Activated T-cell treated with anti-CD3 and anti-CD28 coated beads for 1 hour (primary cell): ENCODE results near the gene C22orf42.
"Not testable (repeated sequence)": the region's sequence is repeated elsewhere in the genome, so short reads cannot be mapped to it uniquely, and the experiment has no call there.

Experiments
- DNase-seq: peaks from one replicate; pipeline ENCODE4 v3.0.0-alpha.2; 2020; ENCODE audit warnings: low read depth

The C22orf42 gene, protein sequence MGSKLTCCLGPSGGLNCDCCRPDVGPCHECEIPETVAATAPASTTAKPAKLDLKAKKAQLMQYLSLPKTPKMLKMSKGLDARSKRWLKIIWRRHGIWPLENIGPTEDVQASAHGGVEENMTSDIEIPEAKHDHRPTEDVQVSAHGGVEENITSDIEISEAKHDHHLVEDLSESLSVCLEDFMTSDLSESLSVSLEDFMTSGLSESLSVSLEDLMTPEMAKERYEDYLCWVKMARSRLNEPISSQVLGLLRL

DNA sequence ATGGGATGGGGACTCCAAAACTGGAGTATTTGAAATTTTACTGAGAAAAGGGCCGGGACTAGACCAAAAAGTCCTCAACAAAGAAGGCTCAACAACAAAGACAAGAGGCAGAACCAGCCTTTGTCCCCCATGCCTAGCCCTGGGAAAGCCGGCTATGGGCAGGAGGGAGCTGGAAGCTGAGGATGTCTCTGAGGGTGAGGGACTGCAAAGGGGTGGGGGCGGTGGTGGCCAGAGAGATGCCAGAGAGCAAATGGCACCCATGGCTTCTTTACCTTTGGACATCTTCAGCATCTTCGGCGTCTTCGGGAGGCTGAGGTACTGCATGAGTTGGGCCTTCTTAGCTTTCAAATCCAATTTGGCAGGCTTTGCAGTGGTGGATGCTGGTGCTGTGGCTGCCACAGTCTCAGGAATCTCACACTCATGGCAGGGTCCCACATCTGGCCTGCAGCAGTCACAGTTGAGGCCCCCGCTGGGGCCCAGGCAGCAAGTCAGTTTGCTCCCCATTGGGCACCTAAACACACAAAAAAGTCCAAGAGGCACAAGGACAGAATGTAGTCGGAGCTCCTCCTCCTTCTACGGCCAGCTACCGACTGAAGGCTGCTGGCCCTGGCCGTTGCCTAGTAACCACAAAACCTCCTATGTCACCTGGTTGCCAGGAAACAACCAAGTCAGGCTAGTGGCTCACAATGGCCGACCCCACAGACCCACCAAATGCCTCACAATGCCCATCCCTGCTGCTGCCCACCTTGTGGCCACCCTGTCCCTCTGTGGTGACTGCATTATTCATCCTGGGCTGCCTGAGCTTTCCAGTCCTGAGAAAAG, at the start of gene C22orf42:
C22orf42 (minus strand) TSS at position 592 of the 822 bp plus-strand sequence; CDS start at position 504, 88 bp downstream.
- DNase-seq = no peak

DNA sequence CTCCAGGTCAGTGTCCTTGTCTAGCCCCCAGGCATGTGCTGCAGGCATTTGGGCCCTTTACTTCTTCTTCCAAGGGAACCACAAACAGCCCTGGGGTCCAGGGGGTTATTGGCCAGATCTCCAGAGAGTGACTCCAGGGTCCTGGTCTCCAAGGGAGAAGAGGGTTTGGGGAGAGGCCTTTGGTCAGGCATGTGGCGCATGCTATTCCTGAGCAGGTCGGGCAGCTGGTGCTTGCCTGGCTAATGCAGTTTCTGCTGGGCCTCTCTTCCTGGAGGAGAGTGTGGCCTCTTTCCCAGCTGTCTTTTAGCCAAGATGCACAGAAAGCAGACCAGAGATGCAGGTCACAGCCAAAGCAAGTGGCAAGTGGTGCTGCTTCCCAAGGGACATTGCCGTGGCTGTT, 49.6 kb upstream of the C22orf42 start:
- no peak for DNase-seq

DNA sequence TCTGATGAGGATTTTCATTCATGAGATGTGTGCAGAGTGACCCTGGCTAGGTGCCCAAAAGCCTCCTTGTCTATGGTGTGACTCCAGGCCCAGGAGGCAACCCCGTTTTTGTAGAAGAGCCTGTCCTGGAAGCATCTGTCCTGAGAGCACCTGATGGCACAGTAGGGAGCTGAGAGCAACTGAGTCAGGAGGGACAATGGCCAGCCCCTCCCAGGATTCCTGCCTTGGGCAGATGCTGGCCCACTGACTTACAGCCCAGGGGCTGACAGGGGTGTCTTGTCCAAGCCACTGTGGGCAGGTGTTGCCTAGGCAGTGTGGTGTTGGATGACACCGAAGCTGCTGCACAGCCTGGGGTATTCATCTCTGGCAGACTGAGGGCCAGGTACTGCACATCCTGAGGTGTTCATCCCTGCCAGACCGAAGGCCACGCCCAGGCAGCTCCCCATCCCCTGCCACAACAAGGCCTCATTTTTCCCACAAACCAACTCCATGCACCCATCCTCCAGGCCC, 48.9 kb upstream of the C22orf42 start:
- DNase-seq = no peak

DNA sequence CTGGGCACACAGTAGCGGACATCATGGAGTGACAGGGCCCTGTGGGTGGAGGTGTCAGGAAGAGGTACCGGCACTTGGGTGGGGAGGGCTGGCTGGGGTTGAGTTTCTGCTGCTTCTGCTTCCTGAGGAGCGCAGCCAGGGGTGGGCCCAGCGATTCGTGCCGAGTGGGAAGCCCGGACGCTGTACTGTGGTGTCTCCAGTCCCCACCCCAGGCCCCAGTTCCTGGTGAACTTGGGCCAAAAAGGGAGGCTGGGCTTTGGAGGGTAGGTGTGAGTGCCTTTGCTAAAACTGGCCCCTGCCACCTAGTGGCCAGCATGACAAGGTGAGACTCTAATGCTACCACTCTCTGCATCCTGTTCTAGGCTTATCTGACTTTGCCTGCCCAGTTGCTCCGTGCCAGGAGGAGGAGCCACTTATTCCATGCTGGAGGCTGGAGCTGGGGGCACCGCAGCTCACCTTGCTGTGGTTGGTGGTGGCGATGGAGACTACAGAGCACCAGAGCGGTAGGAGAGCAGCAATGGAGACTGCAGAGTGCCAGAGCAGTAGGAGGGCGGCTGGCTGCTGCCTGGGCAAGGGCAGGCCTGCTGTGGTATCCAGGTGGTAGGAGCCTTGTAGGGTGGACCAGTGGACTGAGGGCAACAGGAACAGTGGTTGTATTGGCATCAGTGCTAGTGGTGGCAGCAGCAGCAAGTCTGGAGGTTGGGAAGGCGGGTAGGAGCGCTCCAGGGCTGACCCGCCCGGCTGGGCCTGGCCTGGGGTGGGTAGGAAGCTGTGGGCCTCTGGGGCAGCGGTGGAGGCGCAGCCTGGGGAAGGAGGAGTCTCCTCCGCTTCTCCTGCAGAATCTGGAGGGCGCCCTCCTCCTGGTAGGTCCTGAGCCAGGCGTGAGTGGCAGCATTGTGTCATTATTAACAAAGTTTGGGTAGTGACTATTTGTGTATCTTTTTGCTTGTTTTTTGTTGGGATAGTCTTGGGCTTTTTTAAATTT, 48.0 kb upstream of the C22orf42 start:
- no peak for DNase-seq

DNA sequence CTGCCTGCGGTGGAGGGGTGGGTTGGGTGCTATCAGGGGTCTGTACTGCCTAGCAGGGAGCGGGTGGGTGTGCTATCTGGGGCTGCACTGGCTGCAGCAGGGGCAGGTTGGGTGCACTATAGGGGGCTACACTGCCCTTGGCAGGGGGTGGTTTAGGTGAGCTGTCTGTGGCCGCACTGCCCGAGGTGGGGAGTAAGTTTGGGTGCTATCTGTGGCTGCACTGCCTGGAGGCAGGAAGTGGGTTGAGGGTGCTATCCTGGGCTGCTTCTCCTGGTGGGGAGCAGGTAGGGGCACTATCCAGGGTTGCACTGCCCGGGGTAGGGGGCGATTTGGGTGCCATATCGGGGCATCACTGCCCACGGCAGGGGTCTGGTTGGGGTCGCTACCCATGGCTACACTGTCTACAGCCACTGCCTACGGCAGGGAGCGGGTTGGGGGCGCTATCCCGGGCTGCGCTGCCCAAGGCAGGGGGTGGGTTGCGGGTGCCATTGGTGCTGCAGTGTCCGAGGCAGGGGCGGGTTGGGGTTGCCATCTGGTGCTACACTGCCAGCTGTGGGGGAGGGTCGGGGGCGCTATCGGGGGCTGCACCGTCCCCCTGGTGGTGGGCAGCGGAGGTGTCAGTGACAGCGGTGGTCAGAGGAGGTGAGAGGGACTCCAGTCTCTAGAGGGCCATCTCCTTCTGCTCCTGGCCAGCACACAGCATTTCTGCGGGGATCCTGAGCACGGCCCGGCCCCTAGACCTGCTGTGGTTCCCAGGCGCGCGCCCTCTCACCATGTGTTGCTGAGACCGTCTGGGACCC, 47.1 kb upstream of the C22orf42 start:
- no peak for DNase-seq

DNA sequence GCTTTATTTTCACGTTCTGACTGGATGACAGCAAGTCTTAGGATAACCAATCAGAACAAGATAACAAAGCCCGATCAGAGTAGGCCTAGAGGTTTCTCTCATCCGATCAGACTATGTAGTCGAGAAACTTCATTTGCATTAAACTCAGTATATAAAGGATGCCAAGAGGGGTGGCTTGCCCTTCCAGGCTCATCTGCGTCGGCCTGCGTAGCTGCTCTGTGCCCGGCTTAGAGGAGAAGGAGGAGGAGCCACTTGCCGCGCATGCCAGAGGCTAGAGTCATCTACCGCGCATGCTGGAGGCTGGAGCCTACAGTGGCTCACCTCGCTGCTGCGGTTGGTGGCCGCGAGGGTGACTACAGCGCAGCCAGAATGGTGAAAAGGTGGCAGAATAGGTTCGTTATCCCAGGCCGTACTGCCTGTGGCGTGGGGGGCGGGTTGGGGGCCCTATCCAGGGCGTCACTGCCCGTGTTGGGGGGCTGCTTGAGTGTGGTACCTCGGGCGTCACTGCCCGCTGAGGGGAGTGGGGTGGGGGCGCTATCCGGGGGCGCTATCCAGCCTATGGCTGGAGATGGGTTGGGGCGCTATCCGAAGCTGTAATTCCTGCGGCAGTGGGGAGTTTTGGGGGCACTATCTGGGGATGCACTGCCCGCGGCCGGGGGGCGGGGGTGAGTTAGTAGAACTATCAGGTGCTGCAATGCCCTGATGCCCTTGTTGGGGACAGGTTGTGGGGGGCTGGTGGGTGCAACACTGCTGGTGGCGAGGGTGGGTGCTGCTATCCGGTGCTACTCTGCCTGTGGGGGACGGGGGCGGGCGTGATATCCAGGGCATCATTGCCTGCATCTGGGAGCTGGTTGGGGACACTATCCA, 46.0 kb upstream of the C22orf42 start, which contains the start of gene RFPL2:
RFPL2 (minus strand) TSS at position 218 of the 867 bp plus-strand sequence. CDS start 2,622 bp downstream, outside the sequence.
- DNase-seq = no peak

DNA sequence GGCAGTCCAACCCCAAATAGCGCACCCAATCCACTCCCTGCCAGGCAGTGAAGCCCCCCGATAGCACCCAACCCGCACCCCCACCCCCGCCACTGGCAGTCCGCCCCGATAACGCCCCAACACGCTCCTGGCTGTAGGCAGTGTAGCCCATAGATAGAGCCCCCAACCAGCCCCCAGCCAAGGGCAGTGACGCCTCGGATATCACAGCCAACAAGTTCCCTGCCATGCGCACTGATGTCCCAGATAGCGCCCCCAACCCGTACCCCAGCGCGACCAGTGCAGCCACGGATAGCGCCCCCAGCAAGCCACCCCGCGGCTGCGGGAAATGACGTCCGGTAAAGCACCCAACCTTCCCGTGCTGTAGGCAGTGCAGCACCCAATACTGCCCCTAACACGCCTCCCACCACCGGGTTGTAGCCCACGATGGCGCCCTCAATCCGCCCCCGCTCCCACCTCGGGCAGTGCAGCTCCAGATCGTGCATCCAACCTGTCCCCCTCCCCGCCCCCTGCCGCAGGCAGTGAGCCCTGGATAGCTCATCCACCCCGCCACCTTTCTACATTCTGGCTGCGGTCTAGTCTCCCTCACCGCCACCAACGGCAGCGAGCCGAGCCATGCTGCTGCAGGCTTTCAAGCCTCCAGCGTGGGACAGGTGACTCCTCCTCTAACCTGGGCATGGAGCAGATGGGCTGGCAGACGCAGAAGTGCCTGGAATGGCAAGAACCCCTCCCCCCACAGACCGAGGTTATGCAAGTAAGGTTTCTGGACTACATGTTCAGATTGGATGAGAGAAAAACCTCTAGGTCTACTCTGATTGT, 45.1 kb upstream of the C22orf42 start:
- no peak for DNase-seq

DNA sequence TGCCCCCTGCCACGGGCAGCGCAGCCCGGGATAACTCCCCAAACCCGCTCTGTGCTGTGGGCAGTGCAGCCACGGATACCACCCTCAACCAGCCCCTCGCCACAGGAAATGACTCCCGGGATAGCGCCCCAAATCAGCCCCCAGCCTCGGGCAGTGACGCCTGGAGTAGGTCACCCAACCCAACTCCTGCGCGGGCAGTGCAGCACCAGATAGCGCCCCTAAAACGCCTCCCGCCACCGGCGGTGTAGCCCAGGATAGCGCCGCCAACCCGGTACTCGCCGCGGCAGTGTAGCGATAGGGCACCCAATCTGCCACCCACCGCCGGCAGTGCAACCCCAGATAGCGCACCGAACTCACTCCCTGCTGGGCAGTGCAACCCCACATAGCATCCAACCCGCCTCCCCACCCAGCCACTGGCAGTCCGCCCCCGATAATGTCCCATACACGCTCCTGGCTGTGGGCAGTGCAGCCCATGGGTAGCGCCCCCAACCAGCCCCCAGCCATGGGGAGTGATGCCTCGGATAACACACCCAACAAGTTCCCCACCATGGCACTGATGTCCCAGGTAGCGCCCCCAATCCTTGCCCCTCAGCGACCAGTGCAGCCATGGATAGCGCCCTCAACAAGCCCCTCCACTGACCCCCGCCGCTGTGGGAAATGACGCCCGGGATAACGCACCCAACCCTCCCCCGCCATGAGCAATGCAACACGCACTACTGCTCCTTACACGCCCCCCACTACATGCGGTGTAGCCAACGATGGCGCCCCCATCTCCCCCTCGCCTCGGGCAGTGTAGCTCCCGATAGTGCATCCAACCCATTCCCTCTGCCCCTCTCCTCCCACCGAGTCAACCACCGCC, 44.3 kb upstream of the C22orf42 start:
- no peak for DNase-seq

DNA sequence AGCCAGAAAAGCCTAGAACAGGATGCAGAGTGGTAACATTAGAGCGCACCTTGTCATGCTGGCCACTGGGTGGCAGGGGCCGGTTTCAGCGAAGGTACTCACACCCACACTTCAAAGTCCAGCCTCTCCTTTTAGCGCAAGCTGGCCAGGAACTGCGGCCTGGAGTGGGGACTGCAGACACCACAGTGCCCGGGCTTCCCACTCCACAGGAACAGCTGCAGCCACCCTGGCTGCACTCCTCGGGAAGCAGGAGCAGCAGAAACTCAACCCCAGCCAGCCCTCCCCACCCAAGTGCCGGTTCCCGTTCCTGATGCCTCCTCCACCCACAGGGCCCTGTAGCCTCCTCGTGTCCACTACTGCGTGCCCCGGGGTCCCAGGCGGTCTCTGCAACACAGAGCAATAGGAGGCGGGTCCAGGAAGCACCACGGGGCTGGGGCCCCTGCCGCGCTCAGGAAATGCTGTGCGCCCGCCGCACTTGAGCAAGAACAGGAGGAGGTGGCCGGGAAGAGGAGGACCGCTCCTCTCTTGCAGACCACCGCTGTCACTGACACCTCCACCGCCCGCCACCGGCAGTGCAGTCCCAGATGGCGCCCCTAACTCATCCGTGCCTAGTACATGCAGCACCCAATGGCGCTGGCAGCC, 43.6 kb upstream of the C22orf42 start:
- no peak for DNase-seq

DNA sequence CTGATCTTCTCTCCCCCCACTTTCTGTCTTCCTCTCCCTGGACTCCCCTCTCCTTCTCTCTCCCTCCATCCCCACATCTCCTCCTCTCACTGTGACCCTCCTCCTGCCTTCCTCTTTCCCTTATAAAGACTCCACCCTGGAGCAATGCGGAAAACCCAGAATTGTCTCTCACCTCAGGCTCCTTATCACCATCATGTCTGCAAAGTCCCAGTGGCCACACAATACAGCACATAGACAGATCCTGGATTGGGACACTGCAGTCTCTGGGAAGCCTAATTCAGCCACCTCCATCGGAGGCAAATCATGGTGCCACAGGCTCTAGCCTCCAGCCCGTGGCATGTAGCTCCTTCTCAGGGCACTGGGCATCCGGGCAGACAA, 43.0 kb upstream of the C22orf42 start:
- DNase-seq = no peak

DNA sequence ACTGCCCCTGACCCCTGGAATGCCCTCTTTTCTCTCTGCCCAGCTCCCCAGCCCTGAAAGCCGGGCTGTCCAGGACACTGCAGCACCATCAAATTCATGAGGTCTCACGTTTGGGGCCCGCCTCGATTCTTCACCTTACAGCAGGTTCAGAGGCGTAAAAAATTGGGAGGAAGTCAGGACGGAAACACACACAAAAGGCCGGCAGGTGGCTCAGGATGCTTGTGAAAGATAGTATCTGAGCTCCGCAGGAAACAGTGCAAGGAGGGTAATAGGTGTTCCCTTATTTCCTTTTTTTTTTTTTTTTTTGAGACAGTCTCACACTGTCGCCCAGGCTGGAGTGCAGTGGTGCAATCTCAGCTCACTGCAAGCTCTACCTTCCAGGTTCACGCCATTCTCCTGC, 41.6 kb upstream of the C22orf42 start:
- DNase-seq = no peak

DNA sequence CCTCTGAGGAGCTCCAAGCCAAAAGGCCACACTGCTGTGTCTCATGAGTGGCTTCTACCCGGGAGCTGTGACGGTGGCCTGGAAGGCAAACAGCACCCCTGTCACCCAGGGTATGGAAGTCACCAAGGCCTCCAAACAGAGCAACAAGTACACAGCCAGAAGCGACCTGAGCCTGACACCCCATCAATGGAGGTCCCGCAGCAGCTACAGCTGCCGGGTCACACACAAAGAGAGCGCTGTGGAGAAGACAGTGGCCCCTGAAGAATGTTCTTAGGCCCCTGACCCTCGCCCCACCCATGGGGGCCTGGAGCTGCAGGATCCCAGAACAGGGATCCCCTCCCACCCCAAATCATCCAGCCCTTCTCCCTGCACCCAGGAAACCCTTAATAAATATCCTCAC, 40.9 kb upstream of the C22orf42 start:
- DNase-seq = no peak

DNA sequence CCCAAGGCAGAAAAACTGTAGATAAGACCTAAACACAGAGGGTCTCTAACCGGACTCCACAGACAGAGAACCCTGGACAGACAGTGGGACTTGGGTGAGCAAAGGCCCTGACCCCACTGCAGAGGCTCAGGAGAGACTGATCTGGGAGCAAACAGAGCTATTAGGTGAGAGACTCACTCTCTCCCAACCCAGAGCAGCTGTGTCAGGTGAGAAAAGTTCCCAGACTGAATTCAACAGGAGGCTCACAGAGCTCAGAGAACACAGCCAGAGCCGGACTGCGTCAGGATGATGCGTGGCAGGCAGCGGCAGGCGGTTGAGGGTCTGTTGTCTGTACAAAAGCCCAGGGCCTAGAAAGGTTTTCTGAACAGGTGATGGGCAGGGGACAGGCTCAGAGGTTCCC, 40.2 kb upstream of the C22orf42 start:
- DNase-seq = no peak

DNA sequence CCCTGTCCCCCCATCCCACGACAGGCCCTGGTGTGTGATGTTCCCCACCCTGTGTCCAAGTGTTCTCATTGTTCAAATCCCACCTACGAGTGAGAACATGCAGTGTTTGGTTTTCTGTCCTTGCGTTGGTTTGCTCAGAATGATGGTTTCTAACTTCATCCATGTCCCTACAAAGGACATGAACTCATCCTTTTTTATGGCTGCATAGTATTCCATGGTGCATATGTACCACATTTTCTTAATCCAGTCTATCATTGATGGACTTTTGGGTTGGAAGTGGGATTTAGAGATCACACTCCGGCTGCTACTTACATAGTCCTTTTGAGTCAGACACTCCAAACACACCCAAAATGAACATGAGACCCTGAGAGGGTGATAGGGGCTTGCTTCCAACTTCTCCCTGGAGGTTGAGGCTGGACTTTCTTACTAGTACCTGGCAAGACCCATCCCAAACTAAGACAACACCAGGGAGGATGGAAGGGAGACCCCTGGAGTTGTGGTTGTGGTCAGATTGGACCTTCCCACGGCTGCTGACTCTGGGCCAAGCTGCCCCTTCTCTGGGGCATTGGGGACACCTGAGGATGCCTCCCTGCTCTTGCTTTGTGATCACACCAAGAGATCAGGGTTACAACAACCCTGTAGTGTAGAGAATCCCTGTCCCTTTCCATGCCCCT, 38.6 kb upstream of the C22orf42 start:
- DNase-seq = not testable (repeated sequence)

DNA sequence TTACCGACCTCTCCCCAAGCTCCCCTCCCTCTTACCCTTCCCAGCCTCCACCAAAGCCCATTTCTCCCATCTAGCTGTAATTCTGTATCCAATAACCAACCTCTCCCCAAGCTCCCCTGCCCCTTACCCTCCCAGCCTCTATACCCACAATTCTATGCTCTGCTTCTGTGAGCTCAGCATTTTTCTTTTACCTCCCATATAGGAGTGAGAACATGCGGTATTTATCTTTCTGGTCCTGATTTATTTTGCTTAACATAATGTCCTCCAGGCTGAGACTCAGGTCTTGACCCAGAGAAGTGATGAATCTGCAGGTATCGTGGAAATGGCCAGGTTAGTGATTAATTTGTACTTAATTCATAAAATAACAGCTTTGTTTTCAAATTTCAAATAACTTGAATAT, 36.8 kb upstream of the C22orf42 start:
- DNase-seq = not testable (repeated sequence)

DNA sequence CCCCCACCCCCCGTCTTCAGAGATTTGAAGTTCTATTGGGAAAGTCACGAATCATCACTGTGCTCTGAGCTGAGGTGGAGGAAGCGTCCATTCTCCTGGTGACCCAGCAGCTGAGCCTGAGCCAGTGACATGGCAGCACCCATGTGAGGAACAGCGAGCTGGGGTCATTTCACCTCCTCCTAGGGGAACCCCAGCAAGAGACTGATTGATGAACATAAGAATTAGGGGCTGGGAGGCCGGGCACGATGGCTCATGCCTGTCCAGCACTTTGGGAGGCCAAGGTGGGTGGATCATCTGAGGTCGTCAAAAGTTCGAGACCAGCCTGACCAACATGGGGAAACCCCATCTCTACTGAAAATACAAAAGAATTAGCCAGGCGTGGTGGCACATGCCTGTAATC, 34.2 kb upstream of the C22orf42 start:
- not testable (repeated sequence) for DNase-seq

DNA sequence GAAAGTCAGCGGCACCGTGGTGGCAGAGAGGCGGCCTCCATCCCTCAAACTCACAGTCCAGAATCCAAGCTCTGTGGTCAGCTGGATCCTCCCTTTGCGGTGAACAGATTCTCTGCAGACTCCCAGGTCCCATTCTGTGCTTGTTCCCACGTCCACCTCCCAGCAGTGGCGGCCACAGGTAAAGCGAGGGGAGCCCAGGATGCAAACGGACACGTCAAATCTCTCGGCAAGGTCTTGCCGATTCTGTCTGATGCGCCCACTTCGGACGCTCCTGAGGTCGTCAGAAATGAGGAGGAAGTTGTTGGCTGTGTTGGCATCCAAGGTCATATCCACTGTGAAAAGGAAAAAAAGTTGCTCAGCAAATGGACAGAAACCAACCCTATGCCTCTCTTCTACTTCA, 31.9 kb upstream of the C22orf42 start:
- DNase-seq = not testable (repeated sequence)
